ENCODE measurements around the gene WNK2.

DNA sequence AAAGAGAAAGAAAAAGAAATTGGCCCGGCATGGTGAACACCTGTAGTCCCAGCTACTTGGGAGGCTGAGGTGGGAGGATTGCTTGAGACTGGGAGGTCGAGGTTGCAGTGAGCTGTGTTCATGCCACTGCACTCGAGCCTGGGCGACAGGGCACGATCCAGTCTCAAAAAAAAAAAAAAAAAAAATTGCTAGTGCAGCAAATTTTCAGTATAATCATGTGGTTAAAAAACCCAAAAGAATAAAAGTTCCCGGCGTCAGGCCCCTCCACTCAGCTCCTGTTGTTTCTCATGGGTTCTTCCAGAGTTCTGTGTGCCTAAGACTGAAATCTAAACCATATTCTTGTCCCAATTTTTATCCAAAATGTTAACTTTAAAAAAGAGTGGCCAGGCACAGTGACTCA is 49.1 kb downstream of the WNK2 start:
- TF ChIP-seq, protein P1, sequence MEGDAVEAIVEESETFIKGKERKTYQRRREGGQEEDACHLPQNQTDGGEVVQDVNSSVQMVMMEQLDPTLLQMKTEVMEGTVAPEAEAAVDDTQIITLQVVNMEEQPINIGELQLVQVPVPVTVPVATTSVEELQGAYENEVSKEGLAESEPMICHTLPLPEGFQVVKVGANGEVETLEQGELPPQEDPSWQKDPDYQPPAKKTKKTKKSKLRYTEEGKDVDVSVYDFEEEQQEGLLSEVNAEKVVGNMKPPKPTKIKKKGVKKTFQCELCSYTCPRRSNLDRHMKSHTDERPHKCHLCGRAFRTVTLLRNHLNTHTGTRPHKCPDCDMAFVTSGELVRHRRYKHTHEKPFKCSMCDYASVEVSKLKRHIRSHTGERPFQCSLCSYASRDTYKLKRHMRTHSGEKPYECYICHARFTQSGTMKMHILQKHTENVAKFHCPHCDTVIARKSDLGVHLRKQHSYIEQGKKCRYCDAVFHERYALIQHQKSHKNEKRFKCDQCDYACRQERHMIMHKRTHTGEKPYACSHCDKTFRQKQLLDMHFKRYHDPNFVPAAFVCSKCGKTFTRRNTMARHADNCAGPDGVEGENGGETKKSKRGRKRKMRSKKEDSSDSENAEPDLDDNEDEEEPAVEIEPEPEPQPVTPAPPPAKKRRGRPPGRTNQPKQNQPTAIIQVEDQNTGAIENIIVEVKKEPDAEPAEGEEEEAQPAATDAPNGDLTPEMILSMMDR (IDR thresholded peaks at IDR 0.05), result no peak
- TF ChIP-seq POLR2A (IDR thresholded peaks at IDR 0.05), result no peak

Data from adrenal gland (tissue), 5 donors.